OCI-LY7 (cell line): ENCODE data around the gene ADO. TPM values are rescaled to one million over a fixed set of nuclear protein-coding genes. Genes with fewer than 3 reads are reported as not detected.

Experiments
- BruUV-seq: library from RNA; stranded (reverse); fragments of 400-500 nt; replicated peaks from 2 replicates; lab custom pipeline; 2021; lab: Mats Ljungman, UMichigan
- CTCF ChIA-PET: fragments of 300-600 bp; sonication (Branson Sonifier 250); formaldehyde crosslinking; loops from one replicate; lab custom pipeline; 2022; ENCODE audit warnings: antibody characterized with exemption; ENCODE audit not compliant: unreplicated experiment; lab: Charles Lee
- POLR2A ChIA-PET: fragments of 300-600 bp; sonication (Branson Sonifier 250); formaldehyde crosslinking; loops from one replicate; lab custom pipeline; 2022; ENCODE audit warnings: antibody characterized with exemption; lab: Charles Lee
- DNase-seq: peaks from one replicate; pipeline ENCODE4 v3.0.0-alpha.2; 2015; ENCODE audit warnings: low spot score
- H2AFZ ChIP-seq: fragments of 200-600 bp; sonication (generic), shearing (Covaris generic); 2 replicates; pipeline ENCODE4 v1.6.1; 2014; ENCODE audit warnings: mild to moderate bottlenecking, antibody characterized with exemption, low read length, moderate library complexity
- H3K27ac ChIP-seq: fragments of 200-600 bp; sonication (generic); 2 replicates; pipeline ENCODE4 v1.5.1; 2014; ENCODE audit warnings: mixed run types, low read depth, mild to moderate bottlenecking, moderate library complexity, low read length, inconsistent platforms; ENCODE audit not compliant: poor library complexity, severe bottlenecking
- H3K36me3 ChIP-seq: fragments of 200-600 bp; sonication (generic); 2 replicates; pipeline ENCODE4 v1.6.1; 2014; ENCODE audit warnings: mild to moderate bottlenecking, antibody characterized with exemption, low read length, moderate library complexity, mixed read lengths; ENCODE audit not compliant: insufficient read depth
- H3K4me1 ChIP-seq: fragments of 200-600 bp; sonication (generic); 2 replicates; pipeline ENCODE4 v1.5.1; 2014; ENCODE audit warnings: mild to moderate bottlenecking, low read length; ENCODE audit not compliant: insufficient read depth, poor library complexity, severe bottlenecking
- H3K4me2 ChIP-seq: fragments of 200-600 bp; sonication (generic); 2 replicates; pipeline ENCODE4 v1.6.1; 2014; ENCODE audit warnings: mild to moderate bottlenecking, low read length
- H3K4me3 ChIP-seq: fragments of 200-600 bp; sonication (generic); 2 replicates; pipeline ENCODE4 v1.5.1; 2014; ENCODE audit warnings: mild to moderate bottlenecking, low read depth, low read length; ENCODE audit not compliant: poor library complexity, severe bottlenecking
- H3K79me2 ChIP-seq: fragments of 200-600 bp; sonication (generic); 2 replicates; pipeline ENCODE4 v1.6.1; 2016; ENCODE audit warnings: low read depth, mild to moderate bottlenecking, low read length, moderate library complexity, mixed read lengths; ENCODE audit not compliant: insufficient read depth
- H3K9me2 ChIP-seq: fragments of 200-600 bp; sonication (generic); 2 replicates; pipeline ENCODE4 v1.6.1; 2016; ENCODE audit warnings: mild to moderate bottlenecking, low read length, mixed read lengths; ENCODE audit not compliant: insufficient read depth
- H3K9me3 ChIP-seq: fragments of 200-600 bp; sonication (generic); 2 replicates; pipeline ENCODE4 v1.6.1; 2014; ENCODE audit warnings: mild to moderate bottlenecking, mixed run types, low read length, mixed read lengths
- H4K20me1 ChIP-seq: fragments of 200-600 bp; sonication (generic); 2 replicates; pipeline ENCODE4 v1.6.1; 2014; ENCODE audit warnings: mild to moderate bottlenecking, antibody characterized with exemption, low read length, moderate library complexity, mixed read lengths; ENCODE audit not compliant: insufficient read depth
- CTCF ChIP-seq: fragments of 200-600 bp; sonication (generic); conservative IDR thresholded peaks from 2 replicates; pipeline ENCODE4 v1.5.1; 2014; ENCODE audit warnings: mild to moderate bottlenecking, antibody characterized with exemption, low read length, moderate library complexity, mixed read lengths
- EZH2phosphoT487 ChIP-seq: fragments of 200-600 bp; sonication (generic); IDR thresholded peaks from 2 replicates; pipeline ENCODE4 v1.6.1; 2018; ENCODE audit warnings: low read depth, borderline replicate concordance, mild to moderate bottlenecking, mixed run types, antibody characterized with exemption, low read length, moderate library complexity, mixed read lengths
- intact Hi-C: fragments of 100-400 bp; cut with micrococcal nuclease; formaldehyde crosslinking; loops from one replicate; pipeline ENCODE4 v1.10.0; 2022; ENCODE audit not compliant: unreplicated experiment
- total RNA-seq, 2 experiments: library from RNA; depleted of rRNA in 1 of 2; stranded (reverse); fragments of >200 nt in 1 of 2; shearing (Covaris generic) in 1 of 2; gene quantifications; 2 replicates each; pipeline ENCODE4 v1.2.3, GENCODE V29; 2014 to 2022

ADO gene
- total RNA-seq, 2 experiments from 2014 or later = 30.3 to 43.1 TPM

- Histone ChIP-seq H3K79me2 (no peaks in the 10 kb centered on the region), H3K4me3 (no peak overlapping the region), H3K9me2 (no peaks in the 10 kb centered on the region), H2AFZ (no peak overlapping the region), H3K4me1 (peaks cover 26% of the 10 kb centered on the region), H3K4me2 (no peak overlapping the region), H3K27ac (no peak overlapping the region), H4K20me1 (no peaks in the 10 kb centered on the region), H3K36me3 (no peaks in the 10 kb centered on the region), H3K9me3 (no peaks in the 10 kb centered on the region)
- intact Hi-C loops = loop anchor here (5.0 to 10.0 kb wide), 5 partner anchors 227 to 705 kb away; partner anchors contain the start of gene REEP3
- DNase-seq = no peak
- ChIA-PET CTCF (no interaction called here), POLR2A (interaction anchor here (0.5 to 1.3 kb wide), 3 partner anchors 189 to 380 kb away, joined by 3 read pairs; no protein-coding TSS in a partner anchor)
- no peak for TF ChIP-seq EZH2phosphoT487
- TF ChIP-seq CTCF = no peak
- no TSS peak for BruUV-seq
Measured at GRCh38 chr10:62819141-62819920, 14.8 kb downstream of the ADO start.

GRCh38 chr10:62820586-62820985, 16.1 kb downstream of the ADO start:
- CTCF ChIA-PET = no interaction called here
- POLR2A ChIA-PET = interaction anchor here (0.6 kb wide), 1 partner anchor 91 kb away, joined by 3 read pairs; no protein-coding TSS in a partner anchor
- no peak overlapping the region for H3K27ac ChIP-seq
- BruUV-seq = no TSS peak
- H3K4me1 ChIP-seq = peaks cover 18% of the 10 kb centered on the region
- no peaks in the 10 kb centered on the region for H3K9me2 ChIP-seq
- no peaks in the 10 kb centered on the region for H3K9me3 ChIP-seq
- no peaks in the 10 kb centered on the region for H3K36me3 ChIP-seq
- no peak for DNase-seq
- H3K4me2 ChIP-seq = no peak overlapping the region
- no peaks in the 10 kb centered on the region for H4K20me1 ChIP-seq
- H2AFZ ChIP-seq = no peak overlapping the region
- intact Hi-C loops = loop anchor here (5.0 kb wide), 1 partner anchor 262 kb away; no protein-coding TSS in a partner anchor
- no peak for TF ChIP-seq CTCF
- TF ChIP-seq EZH2phosphoT487 = no peak
- H3K4me3 ChIP-seq = no peak overlapping the region
- no peaks in the 10 kb centered on the region for H3K79me2 ChIP-seq

- Histone ChIP-seq H3K79me2 (no peaks in the 10 kb centered on the region), H3K9me2 (no peaks in the 10 kb centered on the region), H3K9me3 (no peaks in the 10 kb centered on the region), H3K36me3 (no peaks in the 10 kb centered on the region), H4K20me1 (no peaks in the 10 kb centered on the region), H3K4me1 (peaks cover 12% of the 10 kb centered on the region), H3K27ac (no peak overlapping the region), H2AFZ (no peak overlapping the region), H3K4me3 (no peak overlapping the region), H3K4me2 (no peak overlapping the region)
- CTCF ChIA-PET = no interaction called here
- DNase-seq = no peak
- BruUV-seq = no TSS peak
- POLR2A ChIA-PET = interaction anchor here (1.1 kb wide), 1 partner anchor 11 kb away, joined by 3 read pairs; no protein-coding TSS in a partner anchor
- TF ChIP-seq CTCF (no peak), EZH2phosphoT487 (no peak)
- intact Hi-C loops = no loop called here
Measured at GRCh38 chr10:62826273-62826672, 21.8 kb downstream of the ADO start.
